K562 (cell line): ENCODE measurements around the gene TEP1. TPM values are rescaled to one million over a fixed set of nuclear protein-coding genes. Genes with fewer than 3 reads are reported as not detected.

ENCODE experiments used
- ARID2 ChIP-seq: fragments of 450-650 bp; IDR thresholded peaks from 2 replicates; pipeline ENCODE4 v1.6.1; 2017; ENCODE audit warnings: antibody characterized with exemption, mild to moderate bottlenecking
- ATF7 ChIP-seq: fragments of 450-650 bp; IDR thresholded peaks from 2 replicates; pipeline ENCODE4 v1.7.1; 2014; ENCODE audit warnings: mild to moderate bottlenecking, moderate library complexity
- CREB1 ChIP-seq, 2 experiments: sonication (generic) in 1 of 2; formaldehyde crosslinking in 1 of 2; IDR thresholded peaks; 2 replicates each; pipeline versions ENCODE4 v1.6.1 to v1.8.0; 2012 to 2022; ENCODE audit warnings: inconsistent platforms in 1 of 2, mild to moderate bottlenecking in 1 of 2, missing genetic modification reagents in 1 of 2, moderate library complexity in 1 of 2
- FIP1L1 ChIP-seq: fragments of 200-400 bp; formaldehyde crosslinking; IDR thresholded peaks from 2 replicates; pipeline ENCODE4 v1.6.1; 2018; ENCODE audit warnings: mild to moderate bottlenecking, low read depth, low read length; ENCODE audit not compliant: poor library complexity, severe bottlenecking
- HDAC2 ChIP-seq: fragments of 450-650 bp; IDR thresholded peaks from 2 replicates; pipeline ENCODE4 v1.6.1; 2016; ENCODE audit warnings: mild to moderate bottlenecking
- HMG20B ChIP-seq: fragments of 250-450 bp; sonication (Bioruptor Pico); IDR thresholded peaks from 2 replicates; pipeline ENCODE4 v1.5.0; 2021; ENCODE audit warnings: mild to moderate bottlenecking
- MTA3 ChIP-seq: fragments of 450-650 bp; formaldehyde crosslinking; IDR thresholded peaks from 2 replicates; pipeline ENCODE4 v1.6.1; 2017; ENCODE audit warnings: mild to moderate bottlenecking, borderline replicate concordance
- NR1H2 ChIP-seq: sonication (generic); formaldehyde crosslinking; IDR thresholded peaks from 2 replicates; pipeline ENCODE4 v1.4.0; 2020; ENCODE audit warnings: mild to moderate bottlenecking, missing genetic modification reagents
- PHF21A ChIP-seq: fragments of 450-650 bp; IDR thresholded peaks from 2 replicates; pipeline ENCODE4 v1.6.1; 2017; ENCODE audit warnings: low read depth, borderline replicate concordance
- RBM17 ChIP-seq: fragments of 200-400 bp; formaldehyde crosslinking; IDR thresholded peaks from 2 replicates; pipeline ENCODE4 v1.6.1; 2017; ENCODE audit warnings: low read depth, mild to moderate bottlenecking, low read length, borderline replicate concordance
- TAF7 ChIP-seq: fragments of 450-650 bp; IDR thresholded peaks from 2 replicates; pipeline ENCODE4 v1.6.1; 2016; ENCODE audit warnings: missing genetic modification characterization, missing compliant biosample characterization
- THRAP3 ChIP-seq: fragments of 450-650 bp; IDR thresholded peaks from 2 replicates; pipeline ENCODE4 v1.6.1; 2016; ENCODE audit warnings: mild to moderate bottlenecking, inconsistent platforms, borderline replicate concordance
- ZBTB11 ChIP-seq, 3 experiments: fragments of 200-800 bp in 1 of 3; fragments of 250-450 bp in 1 of 3; fragments of 450-650 bp in 1 of 3; sonication (Bioruptor Pico) in 1 of 3; sonication (Bioruptor generic) in 1 of 3; formaldehyde crosslinking in 1 of 3; IDR thresholded peaks; 2 replicates each; pipeline versions ENCODE4 v1.6.1 to v1.8.0; 2016 to 2022; ENCODE audit warnings: mild to moderate bottlenecking in 2 of 3, missing genetic modification characterization in 2 of 3, missing compliant biosample characterization in 1 of 3, moderate library complexity in 1 of 3
- ZNF175 ChIP-seq: fragments of 200-800 bp; sonication (Bioruptor generic); IDR thresholded peaks from 2 replicates; pipeline ENCODE4 v1.6.1; 2016; ENCODE audit warnings: low read depth, mild to moderate bottlenecking, missing genetic modification characterization, missing compliant biosample characterization
- polyA plus RNA-seq, 8 experiments: library from polyadenylated mRNA; depleted of rRNA in 4 of 8; stranded (reverse) in 5 of 8; unstranded in 3 of 8; fragments of >200 nt; fragmentation: Nextera tagmentation in 2 of 8; fragmentation: Illumina TruSeq in 1 of 8; extraction: Ambion mirVana in 2 of 8; extraction: Trizol in 1 of 8; gene quantifications; 2 replicates each; pipeline versions ENCODE4 v1.2.1 to v1.2.3, GENCODE V29; 2011 to 2014; ENCODE audit warnings: inconsistent platforms in 1 of 8, missing spikeins in 1 of 8
- total RNA-seq, 7 experiments: library from RNA; depleted of rRNA in 6 of 7; stranded (reverse); fragments of >200 nt in 6 of 7; fragmentation: Illumina TruSeq in 2 of 7; extraction: Trizol in 2 of 7; gene quantifications; 2 replicates each; pipeline versions ENCODE4 v1.2.1 to v1.2.3, GENCODE V29; 2011 to 2021; ENCODE audit warnings: low replicate concordance in 1 of 7
- TF ChIP-seq, protein P1 (sequence below): fragments of 150-350 bp; IDR thresholded peaks from 2 replicates; pipeline ENCODE4 v1.6.1; 2014; ENCODE audit warnings: low read depth, mild to moderate bottlenecking, low read length, borderline replicate concordance
- TF ChIP-seq, protein P2 (sequence below): sonication (generic); formaldehyde crosslinking; IDR thresholded peaks from 2 replicates; pipeline ENCODE4 v1.8.0; 2022; ENCODE audit warnings: missing genetic modification reagents, mild to moderate bottlenecking, borderline replicate concordance

Gene TEP1
- total and polyA plus RNA-seq, 9 of the 15 experiments (the other 6 are each of a cell fraction or from before 2014, with no cell fraction given), result 1.0 to 12.2 (median 7.1) TPM

DNA sequence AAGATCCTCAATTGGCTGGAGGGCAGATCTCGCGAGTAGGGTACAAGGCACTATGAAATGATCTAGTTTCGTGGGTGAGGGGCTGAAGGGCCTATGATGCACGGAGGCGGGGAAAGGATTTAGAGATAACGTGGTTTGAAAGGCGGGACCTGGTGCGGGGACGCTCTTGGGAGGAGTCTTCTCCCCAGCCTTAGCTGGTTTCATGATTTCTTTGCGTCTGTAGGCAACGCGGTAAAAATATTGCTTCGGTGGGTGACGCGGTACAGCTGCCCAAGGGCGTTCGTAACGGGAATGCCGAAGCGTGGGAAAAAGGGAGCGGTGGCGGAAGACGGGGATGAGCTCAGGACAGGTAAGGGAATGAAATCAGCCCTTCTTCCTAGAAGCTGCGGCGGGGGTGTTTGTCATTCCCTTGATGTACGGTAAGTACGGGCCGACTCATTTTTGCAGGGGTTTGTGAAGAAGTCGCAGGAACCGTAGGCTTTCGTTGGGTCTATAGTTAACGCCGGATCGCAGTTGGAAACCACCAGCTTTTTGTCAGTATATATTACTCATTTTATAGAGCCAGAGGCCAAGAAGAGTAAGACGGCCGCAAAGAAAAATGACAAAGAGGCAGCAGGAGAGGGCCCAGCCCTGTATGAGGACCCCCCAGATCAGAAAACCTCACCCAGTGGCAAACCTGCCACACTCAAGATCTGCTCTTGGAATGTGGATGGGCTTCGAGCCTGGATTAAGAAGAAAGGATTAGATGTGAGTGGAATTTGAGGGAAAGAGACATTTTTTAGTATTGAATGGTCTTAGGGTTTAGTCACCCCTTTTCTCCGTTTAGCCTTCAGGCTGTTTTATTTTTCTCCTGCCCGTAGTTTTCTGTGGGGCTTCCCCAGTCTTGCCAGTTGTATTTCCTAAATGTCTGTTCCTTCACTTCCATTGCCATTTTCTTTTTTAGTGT is 42.3 kb upstream of the TEP1 start (continued):
- TF ChIP-seq TAF7 (tag) (0 out of 2 replicates have a peak, but pooled peaks have one; percentile 14), HDAC2 (no peak; the same call in none of the 2 replicates), CREB1 (IDR thresholded peaks at IDR 0.05) (0 out of 2 replicates have a peak, but pooled peaks have one; percentile 7), CREB1 (CRISPR knock-in tag; IDR thresholded peaks at IDR 0.05) (peak; percentile 38; the same call in 1 of the 2 replicates), HMG20B (no peak), PHF21A (no peak), ARID2 (no peak), ATF7 (0 out of 2 replicates have a peak, but pooled peaks have one; percentile 11), ZNF175 (CRISPR knock-in tag) (0 out of 2 replicates have a peak, but pooled peaks have one; percentile 46), FIP1L1 (no peak), THRAP3 (no peak), MTA3 (no peak), NR1H2 (CRISPR knock-in tag) (no peak), RBM17 (no peak), ZBTB11 (CRISPR knock-in tag; IDR thresholded peaks at IDR 0.05) (peak in 1 of 3 experiments; percentile 91; a peak in 2 of 6 replicates)
- TF ChIP-seq, protein P1, sequence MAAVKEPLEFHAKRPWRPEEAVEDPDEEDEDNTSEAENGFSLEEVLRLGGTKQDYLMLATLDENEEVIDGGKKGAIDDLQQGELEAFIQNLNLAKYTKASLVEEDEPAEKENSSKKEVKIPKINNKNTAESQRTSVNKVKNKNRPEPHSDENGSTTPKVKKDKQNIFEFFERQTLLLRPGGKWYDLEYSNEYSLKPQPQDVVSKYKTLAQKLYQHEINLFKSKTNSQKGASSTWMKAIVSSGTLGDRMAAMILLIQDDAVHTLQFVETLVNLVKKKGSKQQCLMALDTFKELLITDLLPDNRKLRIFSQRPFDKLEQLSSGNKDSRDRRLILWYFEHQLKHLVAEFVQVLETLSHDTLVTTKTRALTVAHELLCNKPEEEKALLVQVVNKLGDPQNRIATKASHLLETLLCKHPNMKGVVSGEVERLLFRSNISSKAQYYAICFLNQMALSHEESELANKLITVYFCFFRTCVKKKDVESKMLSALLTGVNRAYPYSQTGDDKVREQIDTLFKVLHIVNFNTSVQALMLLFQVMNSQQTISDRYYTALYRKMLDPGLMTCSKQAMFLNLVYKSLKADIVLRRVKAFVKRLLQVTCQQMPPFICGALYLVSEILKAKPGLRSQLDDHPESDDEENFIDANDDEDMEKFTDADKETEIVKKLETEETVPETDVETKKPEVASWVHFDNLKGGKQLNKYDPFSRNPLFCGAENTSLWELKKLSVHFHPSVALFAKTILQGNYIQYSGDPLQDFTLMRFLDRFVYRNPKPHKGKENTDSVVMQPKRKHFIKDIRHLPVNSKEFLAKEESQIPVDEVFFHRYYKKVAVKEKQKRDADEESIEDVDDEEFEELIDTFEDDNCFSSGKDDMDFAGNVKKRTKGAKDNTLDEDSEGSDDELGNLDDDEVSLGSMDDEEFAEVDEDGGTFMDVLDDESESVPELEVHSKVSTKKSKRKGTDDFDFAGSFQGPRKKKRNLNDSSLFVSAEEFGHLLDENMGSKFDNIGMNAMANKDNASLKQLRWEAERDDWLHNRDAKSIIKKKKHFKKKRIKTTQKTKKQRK, result no peak
- TF ChIP-seq, protein P2, sequence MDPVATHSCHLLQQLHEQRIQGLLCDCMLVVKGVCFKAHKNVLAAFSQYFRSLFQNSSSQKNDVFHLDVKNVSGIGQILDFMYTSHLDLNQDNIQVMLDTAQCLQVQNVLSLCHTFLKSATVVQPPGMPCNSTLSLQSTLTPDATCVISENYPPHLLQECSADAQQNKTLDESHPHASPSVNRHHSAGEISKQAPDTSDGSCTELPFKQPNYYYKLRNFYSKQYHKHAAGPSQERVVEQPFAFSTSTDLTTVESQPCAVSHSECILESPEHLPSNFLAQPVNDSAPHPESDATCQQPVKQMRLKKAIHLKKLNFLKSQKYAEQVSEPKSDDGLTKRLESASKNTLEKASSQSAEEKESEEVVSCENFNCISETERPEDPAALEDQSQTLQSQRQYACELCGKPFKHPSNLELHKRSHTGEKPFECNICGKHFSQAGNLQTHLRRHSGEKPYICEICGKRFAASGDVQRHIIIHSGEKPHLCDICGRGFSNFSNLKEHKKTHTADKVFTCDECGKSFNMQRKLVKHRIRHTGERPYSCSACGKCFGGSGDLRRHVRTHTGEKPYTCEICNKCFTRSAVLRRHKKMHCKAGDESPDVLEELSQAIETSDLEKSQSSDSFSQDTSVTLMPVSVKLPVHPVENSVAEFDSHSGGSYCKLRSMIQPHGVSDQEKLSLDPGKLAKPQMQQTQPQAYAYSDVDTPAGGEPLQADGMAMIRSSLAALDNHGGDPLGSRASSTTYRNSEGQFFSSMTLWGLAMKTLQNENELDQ (CRISPR knock-in tag), result no peak
